22Rv1 (cell line): ENCODE results near the gene OSBPL2.

Experiments
- ZFX ChIP-seq: fragments of 450-650 bp; IDR thresholded peaks from 2 replicates; pipeline ENCODE4 v1.6.1; 2017; ENCODE audit warnings: antibody characterized with exemption, borderline replicate concordance
- TF ChIP-seq, protein P1 (sequence below): fragments of 450-650 bp; IDR thresholded peaks from 2 replicates; pipeline ENCODE4 v1.5.1; 2017; ENCODE audit warnings: mild to moderate bottlenecking

- TF ChIP-seq, protein P1, sequence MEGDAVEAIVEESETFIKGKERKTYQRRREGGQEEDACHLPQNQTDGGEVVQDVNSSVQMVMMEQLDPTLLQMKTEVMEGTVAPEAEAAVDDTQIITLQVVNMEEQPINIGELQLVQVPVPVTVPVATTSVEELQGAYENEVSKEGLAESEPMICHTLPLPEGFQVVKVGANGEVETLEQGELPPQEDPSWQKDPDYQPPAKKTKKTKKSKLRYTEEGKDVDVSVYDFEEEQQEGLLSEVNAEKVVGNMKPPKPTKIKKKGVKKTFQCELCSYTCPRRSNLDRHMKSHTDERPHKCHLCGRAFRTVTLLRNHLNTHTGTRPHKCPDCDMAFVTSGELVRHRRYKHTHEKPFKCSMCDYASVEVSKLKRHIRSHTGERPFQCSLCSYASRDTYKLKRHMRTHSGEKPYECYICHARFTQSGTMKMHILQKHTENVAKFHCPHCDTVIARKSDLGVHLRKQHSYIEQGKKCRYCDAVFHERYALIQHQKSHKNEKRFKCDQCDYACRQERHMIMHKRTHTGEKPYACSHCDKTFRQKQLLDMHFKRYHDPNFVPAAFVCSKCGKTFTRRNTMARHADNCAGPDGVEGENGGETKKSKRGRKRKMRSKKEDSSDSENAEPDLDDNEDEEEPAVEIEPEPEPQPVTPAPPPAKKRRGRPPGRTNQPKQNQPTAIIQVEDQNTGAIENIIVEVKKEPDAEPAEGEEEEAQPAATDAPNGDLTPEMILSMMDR, result no peak
- TF ChIP-seq ZFX, result no peak
Observed at GRCh38 chr20:62292108-62292507, 53.8 kb downstream of the OSBPL2 start.
